ENCODE data around the gene CDH15.
"Not testable (repeated sequence)": the region's sequence is repeated elsewhere in the genome, so short reads cannot be mapped to it uniquely, and the experiment has no call there.

Gene CDH15

DNA sequence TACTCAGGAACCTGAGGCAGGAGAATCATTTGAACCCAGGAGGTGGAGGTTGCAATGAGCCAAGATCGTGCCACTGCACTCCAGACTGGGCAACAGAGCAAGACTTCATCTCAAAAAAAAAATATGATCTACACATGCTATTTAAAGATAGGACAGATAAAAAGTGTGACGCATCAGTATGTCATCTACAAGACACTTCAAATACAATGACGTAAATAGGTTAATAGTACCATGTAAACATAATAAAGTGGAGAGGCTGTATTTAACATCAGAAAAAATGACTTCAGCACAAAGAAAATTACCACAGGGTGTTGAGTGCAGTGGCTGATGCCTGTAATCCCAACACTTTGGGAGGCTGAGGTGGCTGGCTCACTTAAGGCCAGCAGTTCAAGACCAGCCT, 66.2 kb downstream of the CDH15 start:
- DNase-seq (ENCODE audit: low read depth), result no peak

DNA sequence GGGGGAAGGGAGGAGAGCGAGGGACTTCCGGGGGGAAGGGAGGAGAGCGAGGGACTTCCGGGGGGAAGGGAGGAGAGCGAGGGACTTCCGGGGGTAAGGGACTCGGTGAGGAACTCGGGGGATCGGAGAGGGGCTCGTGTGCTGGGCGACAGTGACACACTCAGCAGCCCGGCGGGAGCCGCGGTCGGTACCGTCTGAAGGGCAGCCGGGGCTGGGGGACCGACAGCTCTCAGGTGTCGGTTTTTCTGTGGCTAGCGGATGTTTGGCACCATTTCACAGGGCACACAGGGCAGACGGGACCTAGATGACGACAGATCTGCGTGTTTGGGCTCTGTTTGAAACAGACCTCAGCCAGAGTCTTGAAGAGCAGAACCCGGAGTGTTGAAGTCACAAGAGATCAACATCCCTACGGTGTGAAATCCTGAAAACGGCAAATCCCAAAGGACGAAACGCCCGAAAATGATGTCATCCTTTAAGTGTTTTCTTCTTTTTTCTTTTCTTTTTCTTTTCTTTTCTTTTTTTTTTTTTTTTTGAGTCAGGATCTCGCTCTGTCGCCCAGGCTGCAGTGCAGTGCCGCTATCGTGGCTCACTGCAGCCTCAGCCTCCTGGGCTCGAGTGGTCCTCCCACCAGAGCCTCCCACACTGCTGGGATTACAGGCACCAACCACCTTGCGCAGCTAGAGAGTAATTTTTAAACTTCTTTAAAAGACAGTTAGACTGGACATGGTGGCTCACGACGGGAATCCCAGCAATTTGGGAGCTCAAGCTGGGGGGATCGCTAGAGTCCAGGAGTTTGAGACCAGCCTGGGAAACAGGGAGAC, 69.8 kb downstream of the CDH15 start:
- peak; percentile 63 for DNase-seq (ENCODE audit: low read depth)

DNA sequence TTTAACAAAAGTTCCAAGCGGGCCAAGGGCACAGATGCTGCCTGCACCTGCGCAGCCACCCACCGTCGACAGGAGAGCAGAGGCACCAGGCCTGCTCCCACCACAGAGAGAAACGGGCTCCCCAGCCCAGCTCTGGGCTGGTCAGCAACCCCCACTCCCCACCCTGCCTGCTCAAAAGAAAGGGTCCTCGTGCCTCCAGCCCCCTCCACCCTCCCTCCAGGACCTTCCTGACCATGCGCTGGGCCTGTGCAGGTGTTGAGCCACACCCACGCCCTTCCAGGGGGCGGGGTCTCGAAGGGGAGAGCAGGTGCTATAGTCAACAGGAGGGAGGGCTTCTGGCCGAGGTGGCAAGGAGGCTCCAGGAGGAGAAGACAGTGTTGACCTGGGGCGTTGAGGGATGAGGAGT, 71.2 kb downstream of the CDH15 start:
- DNase-seq (ENCODE audit: low read depth), result no peak

DNA sequence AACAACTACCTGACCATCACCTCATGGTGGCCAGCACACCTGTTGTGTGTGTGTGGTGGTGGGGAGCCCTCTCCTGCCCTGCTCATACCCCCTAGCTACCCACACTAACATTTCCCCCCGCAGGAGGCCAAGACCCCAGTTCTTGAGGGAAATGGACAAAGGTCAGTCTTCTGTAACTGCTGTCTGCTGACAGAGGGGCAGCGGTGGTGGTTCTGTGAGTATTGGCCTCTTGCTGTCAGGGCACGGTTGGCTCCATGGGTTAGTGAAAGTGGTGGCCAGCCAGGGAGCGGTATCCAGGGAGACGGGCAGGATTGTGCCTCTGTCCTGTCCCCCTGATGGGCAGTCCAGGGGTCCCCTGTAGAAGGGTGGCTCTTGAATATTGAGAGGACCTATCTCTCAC, 72.1 kb downstream of the CDH15 start:
- DNase-seq (ENCODE audit: low read depth), result no peak

DNA sequence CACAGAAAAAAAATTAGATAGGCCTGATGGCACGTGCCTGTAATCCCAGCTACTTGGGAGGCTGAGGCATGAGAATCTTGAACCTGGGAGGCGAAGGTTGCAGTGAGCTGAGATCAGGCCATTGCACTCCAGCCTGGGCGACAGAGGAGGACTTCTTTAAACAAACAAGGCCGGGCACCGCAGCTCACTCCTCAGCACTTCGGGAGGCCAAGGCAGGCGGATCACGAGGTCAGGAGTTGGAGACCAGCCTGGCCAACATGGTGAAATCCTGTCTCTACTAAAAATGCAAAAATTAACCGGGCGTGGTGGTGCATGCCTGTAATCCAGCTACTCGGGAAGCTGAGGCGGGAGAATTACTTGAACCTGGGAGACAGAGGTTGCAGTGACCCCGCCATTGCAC, 72.7 kb downstream of the CDH15 start:
- DNase-seq (ENCODE audit: low read depth), result not testable (repeated sequence)

DNA sequence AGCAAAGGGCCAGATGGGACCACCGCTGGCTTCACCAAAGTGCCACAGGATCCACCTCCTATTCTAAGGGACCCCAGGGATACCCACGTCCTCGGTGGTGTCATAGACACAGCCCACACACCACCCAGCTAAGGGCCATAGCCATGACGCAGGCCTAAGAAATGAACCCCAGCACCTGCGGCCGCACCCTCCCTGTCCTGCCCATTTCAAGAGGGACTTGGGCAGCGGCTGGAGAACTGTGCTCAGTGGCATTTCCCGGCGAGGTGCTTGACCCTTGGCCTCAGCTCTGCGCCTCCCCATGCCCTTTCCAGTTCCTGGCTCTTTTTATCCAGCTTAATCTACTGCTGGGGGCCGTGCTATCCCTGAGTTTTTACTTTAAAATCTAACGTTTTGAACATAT, 73.2 kb downstream of the CDH15 start:
- DNase-seq (ENCODE audit: low read depth), result no peak
